HL-60 (cell line): ENCODE results near the gene ENPEP.

Experiments
- DNase-seq, 2 experiments: peaks; one replicate each; pipeline ENCODE4 v3.0.0-alpha.2; 2010 to 2020; ENCODE audit warnings: low read depth in 1 of 2, low spot score in 1 of 2
- H3K27ac ChIP-seq: fragments of 250-450 bp; sonication (Bioruptor Pico); replicated peaks from 2 replicates; pipeline ENCODE4 v1.5.1; 2020; ENCODE audit warnings: mild to moderate bottlenecking, moderate library complexity
- H3K27me3 ChIP-seq: fragments of 250-450 bp; sonication (Bioruptor Pico); 2 replicates; pipeline ENCODE4 v1.5.1; 2021; ENCODE audit warnings: mild to moderate bottlenecking, moderate library complexity; ENCODE audit not compliant: insufficient read depth, poor library complexity, severe bottlenecking
- H3K4me3 ChIP-seq: replicated peaks from 2 replicates; pipeline ENCODE4 v1.5.1; 2011; ENCODE audit warnings: mild to moderate bottlenecking, control low read depth, low read length; ENCODE audit not compliant: insufficient read depth
- CTCF ChIP-seq: IDR thresholded peaks from one replicate; pipeline ENCODE4 v1.5.1; 2011; ENCODE audit warnings: low read length, control low read depth, inconsistent platforms; ENCODE audit not compliant: insufficient read depth
- GABPA ChIP-seq: IDR thresholded peaks from 2 replicates; pipeline ENCODE4 v1.6.1; 2012; ENCODE audit warnings: low read depth
- POLR2AphosphoS5 ChIP-seq: IDR thresholded peaks from 2 replicates; pipeline ENCODE4 v1.6.1; 2012; ENCODE audit warnings: low read depth
- REST ChIP-seq: IDR thresholded peaks from 2 replicates; pipeline ENCODE4 v1.6.1; 2012; ENCODE audit warnings: low read depth; ENCODE audit not compliant: insufficient replicate concordance
- SPI1 ChIP-seq: IDR thresholded peaks from 2 replicates; pipeline ENCODE4 v1.6.1; 2012; ENCODE audit warnings: low read depth, mild to moderate bottlenecking, borderline replicate concordance

ENPEP gene

GRCh38 chr4:110605077-110605476 is 129.1 kb downstream of the ENPEP start:
- no peak overlapping the region for H3K27ac ChIP-seq
- no peak overlapping the region for H3K4me3 ChIP-seq
- DNase-seq, result no peak
- H3K27me3 ChIP-seq, result peaks cover 5% of the 10 kb centered on the region
- no peak for TF ChIP-seq POLR2AphosphoS5
- TF ChIP-seq REST, result no peak
- TF ChIP-seq GABPA, result no peak
- no peak for TF ChIP-seq SPI1
- no peak for TF ChIP-seq CTCF

- Histone ChIP-seq H3K27me3 (peaks cover 30% of the 10 kb centered on the region), H3K27ac (no peak overlapping the region), H3K4me3 (no peak overlapping the region)
- DNase-seq, result no peak
- no peak for TF ChIP-seq CTCF
- no peak for TF ChIP-seq SPI1
- no peak for TF ChIP-seq POLR2AphosphoS5
- TF ChIP-seq REST, result no peak
- TF ChIP-seq GABPA, result no peak
Measured at GRCh38 chr4:110609044-110609750, 133.2 kb downstream of the ENPEP start.

- peaks cover 41% of the 10 kb centered on the region for H3K27me3 ChIP-seq
Measured at GRCh38 chr4:110610620-110610939, 134.6 kb downstream of the ENPEP start.

More at GRCh38 chr4:110610620-110610939, 134.6 kb downstream of the ENPEP start:
- no peak for DNase-seq
- H3K4me3 ChIP-seq, result no peak overlapping the region
- no peak overlapping the region for H3K27ac ChIP-seq
- TF ChIP-seq CTCF, result no peak
- TF ChIP-seq GABPA, result no peak
- no peak for TF ChIP-seq REST
- TF ChIP-seq POLR2AphosphoS5, result no peak
- TF ChIP-seq SPI1, result no peak
